Esophagus squamous epithelium (tissue), 5 donors: ENCODE results near the gene SHC2. TPM values are rescaled to one million over a fixed set of nuclear protein-coding genes. Genes with fewer than 3 reads are reported as not detected.

ENCODE experiments used
- DNase-seq: peaks from one replicate; lab custom pipeline; 2025; lab: John Stamatoyannopoulos, UW
- H3K27ac ChIP-seq, 4 donors: fragments of 200-600 bp; sonication (generic); one replicate each; pipeline ENCODE4 v1.5.1; 2016 to 2019; ENCODE audit warnings: mild to moderate bottlenecking in 1 of 4
- H3K27me3 ChIP-seq, 4 donors: fragments of 200-600 bp; sonication (generic); 1 replicate in 3 of 4; 2 replicates in 1 of 4; pipeline versions ENCODE4 v1.5.1 to v1.6.0; 2017 to 2021; ENCODE audit warnings: antibody characterized with exemption in 1 of 4
- H3K36me3 ChIP-seq, 3 donors: fragments of 200-600 bp; sonication (generic); one replicate each; pipeline ENCODE4 v1.5.1; 2016 to 2019
- H3K4me1 ChIP-seq, 3 donors: fragments of 200-600 bp; sonication (generic); one replicate each; pipeline ENCODE4 v1.5.1; 2017 to 2019
- H3K4me3 ChIP-seq, 4 donors: fragments of 200-600 bp; sonication (generic); 1 replicate in 3 of 4; 2 replicates in 1 of 4; pipeline ENCODE4 v1.5.1; 2016 to 2019; ENCODE audit warnings: mild to moderate bottlenecking in 2 of 4, moderate library complexity in 1 of 4
- H3K9me3 ChIP-seq, 3 donors: fragments of 200-600 bp; sonication (generic); one replicate each; pipeline ENCODE4 v1.5.1; 2016 to 2019
- POLR2A ChIP-seq, 4 donors: fragments of 450-650 bp; IDR thresholded peaks; one replicate each; pipeline ENCODE4 v1.6.1; 2017; ENCODE audit warnings: antibody characterized with exemption in 4 of 4, mild to moderate bottlenecking in 4 of 4, moderate library complexity in 3 of 4
- WGBS, 2 donors: methylation state at CpG; one replicate each; pipeline ENCODE4 v1.1.5; 2018; 5-methylcytosine and 5-hydroxymethylcytosine counted together
- intact Hi-C: fragments of 100-400 bp; cut with DNase I; formaldehyde crosslinking; loops from one replicate; pipeline ENCODE4 v1.15.0; 2022
- small RNA-seq, 4 donors: library from RNA; depleted of rRNA; stranded (forward); fragments of <200 nt; gene quantifications; one replicate each; pipeline ENCODE3, GENCODE V24; 2016
- total RNA-seq, 4 donors: library from RNA; depleted of rRNA; stranded (reverse); fragments of >200 nt; gene quantifications; one replicate each; pipeline ENCODE4 v1.1.0, GENCODE V29; 2016
- TF ChIP-seq, protein P1 (sequence below), 6 experiments: fragments of 450-650 bp in 4 of 6; fragments of 200-600 bp in 2 of 6; sonication (generic) in 2 of 6; IDR thresholded peaks; one replicate each; pipeline ENCODE4 v1.5.1; 2016 to 2019; ENCODE audit warnings: antibody characterized with exemption in 6 of 6, mild to moderate bottlenecking in 4 of 6, moderate library complexity in 4 of 6
- donor health status: DM: yes; HTN: yes; CAD: no.

The SHC2 gene
- total RNA-seq, 4 donors from 2014 or later: 1.1 to 10.2 (median 4.7) TPM

DNA sequence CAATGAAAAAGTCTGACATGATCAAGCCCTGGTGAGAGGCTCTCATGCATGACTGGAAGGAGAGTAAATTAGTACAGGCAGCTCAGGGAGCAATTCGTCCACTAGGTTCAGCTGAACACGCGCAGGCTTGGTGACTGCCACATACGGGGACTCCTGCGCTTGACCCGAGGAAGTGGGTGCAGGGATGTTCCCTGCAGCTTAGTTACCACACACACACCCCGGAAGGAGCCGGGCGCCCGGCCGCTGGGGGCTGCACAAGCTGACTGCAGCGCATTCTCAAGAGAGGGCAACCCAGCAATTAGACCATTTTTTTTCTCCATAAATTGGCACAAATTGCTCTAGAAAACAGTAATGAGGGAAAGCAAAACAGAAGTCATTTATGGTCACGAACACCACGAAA lies 93.3 kb downstream of the SHC2 start:
- no peak for TF ChIP-seq POLR2A (IDR thresholded peaks at IDR 0.05)
- TF ChIP-seq, protein P1, sequence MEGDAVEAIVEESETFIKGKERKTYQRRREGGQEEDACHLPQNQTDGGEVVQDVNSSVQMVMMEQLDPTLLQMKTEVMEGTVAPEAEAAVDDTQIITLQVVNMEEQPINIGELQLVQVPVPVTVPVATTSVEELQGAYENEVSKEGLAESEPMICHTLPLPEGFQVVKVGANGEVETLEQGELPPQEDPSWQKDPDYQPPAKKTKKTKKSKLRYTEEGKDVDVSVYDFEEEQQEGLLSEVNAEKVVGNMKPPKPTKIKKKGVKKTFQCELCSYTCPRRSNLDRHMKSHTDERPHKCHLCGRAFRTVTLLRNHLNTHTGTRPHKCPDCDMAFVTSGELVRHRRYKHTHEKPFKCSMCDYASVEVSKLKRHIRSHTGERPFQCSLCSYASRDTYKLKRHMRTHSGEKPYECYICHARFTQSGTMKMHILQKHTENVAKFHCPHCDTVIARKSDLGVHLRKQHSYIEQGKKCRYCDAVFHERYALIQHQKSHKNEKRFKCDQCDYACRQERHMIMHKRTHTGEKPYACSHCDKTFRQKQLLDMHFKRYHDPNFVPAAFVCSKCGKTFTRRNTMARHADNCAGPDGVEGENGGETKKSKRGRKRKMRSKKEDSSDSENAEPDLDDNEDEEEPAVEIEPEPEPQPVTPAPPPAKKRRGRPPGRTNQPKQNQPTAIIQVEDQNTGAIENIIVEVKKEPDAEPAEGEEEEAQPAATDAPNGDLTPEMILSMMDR (IDR thresholded peaks at IDR 0.05): no peak
- DNase-seq: no peak
- H3K4me3 ChIP-seq: no peak overlapping the region
- WGBS, 2 donors: 85 to 86% methylated on average over 9 to 14 of the region's 14 CpGs
- H3K9me3 ChIP-seq: no peaks in the 10 kb centered on the region
- peaks cover 0 to 63% (median 0%) of the 10 kb centered on the region in 4 donors for H3K27me3 ChIP-seq
- no peak overlapping the region for H3K27ac ChIP-seq
- intact Hi-C loops: no loop called here
- no peaks in the 10 kb centered on the region for H3K36me3 ChIP-seq
- peaks cover 0 to 11% (median 4%) of the 10 kb centered on the region in 3 donors for H3K4me1 ChIP-seq

DNA sequence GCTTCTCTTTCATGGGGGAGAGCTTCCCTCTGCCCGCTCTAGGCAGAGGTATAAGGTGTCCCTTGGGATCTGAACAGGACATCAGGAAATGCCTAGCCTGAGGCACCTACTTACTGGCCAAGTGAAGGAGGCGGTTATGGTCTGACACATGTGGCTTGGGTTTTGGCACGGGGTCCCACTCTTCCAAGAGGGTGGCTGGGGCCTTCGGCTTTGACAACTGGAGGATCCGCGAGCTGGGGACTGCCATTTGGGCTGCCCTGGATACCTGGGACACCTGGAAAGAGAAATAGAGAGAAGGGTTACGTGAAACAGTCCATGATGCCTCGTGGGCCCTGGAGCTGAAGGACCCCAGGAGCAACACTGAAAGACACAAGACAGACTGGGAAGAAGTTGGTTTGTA lies 93.9 kb downstream of the SHC2 start:
- Histone ChIP-seq H3K4me3 (no peak overlapping the region), H3K9me3 (no peaks in the 10 kb centered on the region), H3K4me1 (peaks cover 0 to 4% (median 0%) of the 10 kb centered on the region in 3 donors), H3K27ac (no peak overlapping the region), H3K36me3 (no peaks in the 10 kb centered on the region), H3K27me3 (peaks cover 0 to 62% (median 0%) of the 10 kb centered on the region in 4 donors)
- no peak for DNase-seq
- TF ChIP-seq, protein P1 (IDR thresholded peaks at IDR 0.05): no peak
- TF ChIP-seq POLR2A (IDR thresholded peaks at IDR 0.05): no peak
- 88 to 90% methylated on average over 5 to 6 of the region's 8 CpGs for WGBS, 2 donors
- intact Hi-C loops: no loop called here

Small RNA genes lying within 50 kb of the gene (small RNA-seq; reads per million reads assigned to genes)
- 0 to 0.68 (median 0.11) reads per million in 4 donors for gene RNA5SP462

Other genes starting within 250 kb of the SHC2 start
- 10 to 100 TPM; 12.1 to 82.5 (median 36.8) TPM for gene PLPP2, start 169.6 kb downstream of the SHC2 start, total RNA-seq
- 10 to 100 TPM; 11.7 to 31.5 (median 14.9) TPM for gene MIER2, start 116.2 kb downstream of the SHC2 start, total RNA-seq
- 1 to 10 TPM in 1 of 4 donors, under 1 TPM in 3; 0.15 to 1.1 (median 0.45) TPM for gene C2CD4C, start 51.9 kb downstream of the SHC2 start, total RNA-seq
- gene MADCAM1, start 35.5 kb upstream of the SHC2 start, total RNA-seq: under 1 TPM in 2 of 4 donors, not detected in 2; 0.19 to 0.40 TPM
- 10 to 100 TPM; 29.3 to 46.7 (median 35.6) TPM for gene TPGS1, start 46.5 kb upstream of the SHC2 start, total RNA-seq
- 10 to 100 TPM; 33.5 to 53.5 (median 34.5) TPM for gene CDC34, start 70.7 kb upstream of the SHC2 start, total RNA-seq
- gene GZMM, start 83.0 kb upstream of the SHC2 start, total RNA-seq: under 1 TPM in 3 of 4 donors, not detected in 1; 0.48 to 0.95 (median 0.57) TPM
- 100 to 1,000 TPM; 182 to 408 (median 289) TPM for gene BSG, start 111.6 kb upstream of the SHC2 start, total RNA-seq
- gene HCN2, start 128.8 kb upstream of the SHC2 start, total RNA-seq: under 1 TPM in 3 of 4 donors, not detected in 1; 0.15 to 0.57 (median 0.29) TPM
- gene POLRMT, start 172.5 kb upstream of the SHC2 start, total RNA-seq: 10 to 100 TPM; 23.5 to 32.3 (median 25.0) TPM
- gene FGF22, start 178.8 kb upstream of the SHC2 start, total RNA-seq: 1 to 10 TPM in 1 of 4 donors, under 1 TPM in 1, not detected in 2; 0.38 to 1.6 TPM
- gene RNF126, start 202.2 kb upstream of the SHC2 start, total RNA-seq: 100 to 1,000 TPM in 2 of 4 donors, 10 to 100 TPM in 2; 82.1 to 118 (median 98.4) TPM
- gene FSTL3, start 215.4 kb upstream of the SHC2 start, total RNA-seq: 10 to 100 TPM in 3 of 4 donors, 1 to 10 TPM in 1; 4.4 to 43.3 (median 17.7) TPM
- gene PRSS57, start 234.4 kb upstream of the SHC2 start, total RNA-seq: not detected
- gene PALM, start 247.9 kb upstream of the SHC2 start, total RNA-seq: 10 to 100 TPM in 1 of 4 donors, 1 to 10 TPM in 3; 2.6 to 19.3 (median 6.5) TPM